Right lobe of liver (tissue), 6 donors: ENCODE results near the gene BARHL1. TPM values are rescaled to one million over a fixed set of nuclear protein-coding genes. Genes with fewer than 3 reads are reported as not detected.

Experiments used
- ATAC-seq, 4 donors: fragments of 200-7000 bp; cut with Tn5 transposase; one replicate each; pipeline ENCODE4 v1.9.1; 2020; ENCODE audit warnings: mild to moderate bottlenecking in 4 of 4, moderate library complexity in 4 of 4
- DNase-seq, 3 donors: peaks; one replicate each; pipeline ENCODE4 v3.0.0-alpha.2; 2020
- H3K27ac ChIP-seq, 3 donors: fragments of 200-600 bp; one replicate each; pipeline ENCODE4 v1.8.0; 2022
- H3K27me3 ChIP-seq, 2 donors: fragments of 200-600 bp; one replicate each; pipeline ENCODE4 v1.8.0; 2022
- H3K36me3 ChIP-seq, 4 donors: fragments of 200-600 bp; sonication (generic) in 1 of 4; one replicate each; pipeline versions ENCODE4 v1.5.1 to v1.8.0; 2017 to 2022; ENCODE audit warnings: control low read depth in 1 of 4
- H3K4me1 ChIP-seq, 4 donors: fragments of 200-600 bp; sonication (generic) in 1 of 4; one replicate each; pipeline versions ENCODE4 v1.5.1 to v1.8.0; 2017 to 2022; ENCODE audit warnings: control low read depth in 1 of 4
- H3K4me3 ChIP-seq, 3 donors: fragments of 200-600 bp; one replicate each; pipeline ENCODE4 v1.8.0; 2022
- H3K9me3 ChIP-seq, 4 donors: fragments of 200-600 bp; sonication (generic) in 1 of 4; one replicate each; pipeline versions ENCODE4 v1.5.1 to v1.8.0; 2017 to 2022; ENCODE audit warnings: control low read depth in 1 of 4
- POLR2A ChIP-seq: fragments of 450-650 bp; IDR thresholded peaks from one replicate; pipeline ENCODE4 v1.6.1; 2017; ENCODE audit warnings: antibody characterized with exemption, mild to moderate bottlenecking
- WGBS: methylation state at CpG from one replicate; pipeline ENCODE4 v1.1.6; 2018; ENCODE audit warnings: low coverage, low lambda C conversion rate; ENCODE audit not compliant: insufficient coverage; ENCODE audit errors: missing lambda C conversion rate; 5-methylcytosine and 5-hydroxymethylcytosine counted together
- intact Hi-C, 2 donors: fragments of 100-400 bp; cut with DNase I; formaldehyde crosslinking; loops; one replicate each; pipeline versions ENCODE4 v1.11.2 to v1.14.1; 2022
- total RNA-seq, 6 experiments: library from RNA; depleted of rRNA in 2 of 6; stranded (reverse); fragments of >200 nt in 2 of 6; fragmentation: NEBNext Ultra II Directional in 3 of 6; extraction: Animal tissue kit (Norgen Biotek cat#: 25700) in 3 of 6; gene quantifications; one replicate each; pipeline versions ENCODE4 v1.1.0 to v1.2.4, GENCODE V29; 2016 to 2023
- TF ChIP-seq, protein P1 (sequence below), 4 donors: fragments of 200-600 bp in 3 of 4; fragments of 450-650 bp in 1 of 4; IDR thresholded peaks; one replicate each; pipeline versions ENCODE4 v1.5.1 to v1.8.0; 2016 to 2022; ENCODE audit warnings: antibody characterized with exemption in 4 of 4, mild to moderate bottlenecking in 2 of 4
- donor health status: DM: no; HTN: yes; CAD: no.
- donor health status: DM: no; HTN: no; CAD: no.
- donor health status: DM: no; HTN: no; CAD: no.
- donor health status: DM: no; HTN: yes; CAD: no.
- donor health status: DM: no; HTN: yes; CAD: no.

Gene BARHL1
- total RNA-seq, 6 experiments from 2014 or later, result not detected

- ATAC-seq, result no peak
- no peak overlapping the region for H3K4me3 ChIP-seq
- WGBS, result 70% methylated on average over 4 of the region's 5 CpGs
- H3K36me3 ChIP-seq, result no peaks in the 10 kb centered on the region
- no peak overlapping the region for H3K27ac ChIP-seq
- peak in 1 of 3 donors; percentile 6 for DNase-seq
- intact Hi-C loops, result loop anchor here (5.0 kb wide), 1 partner anchor 69 kb away; no protein-coding TSS in a partner anchor
- H3K4me1 ChIP-seq, result no peaks in the 10 kb centered on the region
- no peaks in the 10 kb centered on the region for H3K9me3 ChIP-seq
- peaks cover 0 to 26% of the 10 kb centered on the region in 2 donors for H3K27me3 ChIP-seq
- TF ChIP-seq, protein P1, sequence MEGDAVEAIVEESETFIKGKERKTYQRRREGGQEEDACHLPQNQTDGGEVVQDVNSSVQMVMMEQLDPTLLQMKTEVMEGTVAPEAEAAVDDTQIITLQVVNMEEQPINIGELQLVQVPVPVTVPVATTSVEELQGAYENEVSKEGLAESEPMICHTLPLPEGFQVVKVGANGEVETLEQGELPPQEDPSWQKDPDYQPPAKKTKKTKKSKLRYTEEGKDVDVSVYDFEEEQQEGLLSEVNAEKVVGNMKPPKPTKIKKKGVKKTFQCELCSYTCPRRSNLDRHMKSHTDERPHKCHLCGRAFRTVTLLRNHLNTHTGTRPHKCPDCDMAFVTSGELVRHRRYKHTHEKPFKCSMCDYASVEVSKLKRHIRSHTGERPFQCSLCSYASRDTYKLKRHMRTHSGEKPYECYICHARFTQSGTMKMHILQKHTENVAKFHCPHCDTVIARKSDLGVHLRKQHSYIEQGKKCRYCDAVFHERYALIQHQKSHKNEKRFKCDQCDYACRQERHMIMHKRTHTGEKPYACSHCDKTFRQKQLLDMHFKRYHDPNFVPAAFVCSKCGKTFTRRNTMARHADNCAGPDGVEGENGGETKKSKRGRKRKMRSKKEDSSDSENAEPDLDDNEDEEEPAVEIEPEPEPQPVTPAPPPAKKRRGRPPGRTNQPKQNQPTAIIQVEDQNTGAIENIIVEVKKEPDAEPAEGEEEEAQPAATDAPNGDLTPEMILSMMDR (IDR thresholded peaks at IDR 0.05), result no peak
- TF ChIP-seq POLR2A, result no peak
Measured at GRCh38 chr9:132575811-132576210, 6.6 kb upstream of the BARHL1 start.

- TF ChIP-seq, protein P1 (IDR thresholded peaks at IDR 0.05), result no peak
- no peak for TF ChIP-seq POLR2A
- intact Hi-C loops, result loop anchor here (5.0 kb wide), 1 partner anchor 70 kb away; no protein-coding TSS in a partner anchor
- Histone ChIP-seq H3K36me3 (no peaks in the 10 kb centered on the region), H3K4me3 (no peak overlapping the region), H3K4me1 (peaks cover 0 to 5% (median 0%) of the 10 kb centered on the region in 4 donors), H3K27ac (no peak overlapping the region), H3K9me3 (no peaks in the 10 kb centered on the region), H3K27me3 (peaks cover 0 to 36% of the 10 kb centered on the region in 2 donors)
- ATAC-seq (no peak), DNase-seq (no peak)
Measured at GRCh38 chr9:132577119-132577518, 5.3 kb upstream of the BARHL1 start.

DNA sequence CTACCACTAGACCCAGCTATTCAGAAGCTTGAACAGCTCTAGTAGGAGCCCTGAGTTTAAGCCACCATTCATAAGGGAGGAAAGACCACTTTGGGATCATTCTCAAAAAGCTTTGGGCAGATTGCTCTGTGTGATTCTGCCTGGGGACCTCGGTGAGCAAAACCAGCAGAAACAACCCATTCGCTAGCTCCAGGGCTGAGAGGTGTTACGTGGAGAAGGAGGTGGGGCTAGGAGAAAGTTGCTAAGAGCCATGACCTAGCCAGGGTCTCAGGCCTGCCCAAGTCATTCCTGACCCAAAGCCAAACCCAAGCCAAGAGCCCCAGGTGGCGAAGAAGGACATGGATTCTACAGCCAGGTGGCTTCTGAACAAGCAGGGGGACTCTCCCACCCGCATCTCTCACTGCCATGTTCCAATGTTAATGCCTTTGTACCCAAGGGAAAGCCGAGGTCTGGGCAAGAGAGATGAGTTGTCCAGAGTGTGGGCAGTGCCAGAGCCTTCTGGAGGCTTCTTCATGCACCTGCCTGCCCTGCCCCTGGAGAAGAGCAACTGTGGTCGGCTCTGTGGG, 4.0 kb upstream of the BARHL1 start:
- Histone ChIP-seq H3K27me3 (peaks cover 10 to 47% of the 10 kb centered on the region in 2 donors), H3K4me1 (peaks cover 0 to 5% (median 0%) of the 10 kb centered on the region in 4 donors), H3K27ac (no peak overlapping the region), H3K36me3 (no peaks in the 10 kb centered on the region), H3K4me3 (no peak overlapping the region), H3K9me3 (no peaks in the 10 kb centered on the region)
- intact Hi-C loops, result loop anchor here (5.0 kb wide), 1 partner anchor 71 kb away; no protein-coding TSS in a partner anchor
- no peak for TF ChIP-seq POLR2A
- TF ChIP-seq, protein P1 (IDR thresholded peaks at IDR 0.05), result no peak
- ATAC-seq (no peak), DNase-seq (peak in 1 of 3 donors; percentile 37)
- 42% methylated on average over 6 of the region's 7 CpGs for WGBS

- peaks cover 0 to 5% (median 0%) of the 10 kb centered on the region in 4 donors for H3K4me1 ChIP-seq
- TF ChIP-seq, protein P1 (IDR thresholded peaks at IDR 0.05), result no peak
- no peak for TF ChIP-seq POLR2A
- no peaks in the 10 kb centered on the region for H3K36me3 ChIP-seq
- ATAC-seq (no peak), DNase-seq (no peak)
- no peak overlapping the region for H3K4me3 ChIP-seq
- H3K27ac ChIP-seq, result no peak overlapping the region
- H3K27me3 ChIP-seq, result peaks cover 11 to 54% of the 10 kb centered on the region in 2 donors
- 3% methylated on average over 12 of the region's 15 CpGs for WGBS
- intact Hi-C loops, result loop anchor here (5.0 kb wide), 1 partner anchor 72 kb away; no protein-coding TSS in a partner anchor
- H3K9me3 ChIP-seq, result no peaks in the 10 kb centered on the region
Measured at GRCh38 chr9:132579427-132579798, 3.0 kb upstream of the BARHL1 start.
